HT-29 (cell line): ENCODE data around the gene TTC7B. TPM values are rescaled to one million over a fixed set of nuclear protein-coding genes. Genes with fewer than 3 reads are reported as not detected.

ENCODE experiments used
- DNase-seq: peaks from one replicate; pipeline ENCODE4 v3.0.0-alpha.2; 2015; ENCODE audit warnings: low spot score
- total RNA-seq: library from RNA; depleted of rRNA; stranded (reverse); fragments of >200 nt; shearing (Covaris generic); gene quantifications from 2 replicates; pipeline ENCODE4 v1.2.3, GENCODE V29; 2014; rRNA removed

Gene TTC7B
- total RNA-seq, 1 experiment from 2014 or later = 7.4 TPM

- no peak for DNase-seq
Observed at GRCh38 chr14:90491911-90492531, 324.2 kb downstream of the TTC7B start.

DNA sequence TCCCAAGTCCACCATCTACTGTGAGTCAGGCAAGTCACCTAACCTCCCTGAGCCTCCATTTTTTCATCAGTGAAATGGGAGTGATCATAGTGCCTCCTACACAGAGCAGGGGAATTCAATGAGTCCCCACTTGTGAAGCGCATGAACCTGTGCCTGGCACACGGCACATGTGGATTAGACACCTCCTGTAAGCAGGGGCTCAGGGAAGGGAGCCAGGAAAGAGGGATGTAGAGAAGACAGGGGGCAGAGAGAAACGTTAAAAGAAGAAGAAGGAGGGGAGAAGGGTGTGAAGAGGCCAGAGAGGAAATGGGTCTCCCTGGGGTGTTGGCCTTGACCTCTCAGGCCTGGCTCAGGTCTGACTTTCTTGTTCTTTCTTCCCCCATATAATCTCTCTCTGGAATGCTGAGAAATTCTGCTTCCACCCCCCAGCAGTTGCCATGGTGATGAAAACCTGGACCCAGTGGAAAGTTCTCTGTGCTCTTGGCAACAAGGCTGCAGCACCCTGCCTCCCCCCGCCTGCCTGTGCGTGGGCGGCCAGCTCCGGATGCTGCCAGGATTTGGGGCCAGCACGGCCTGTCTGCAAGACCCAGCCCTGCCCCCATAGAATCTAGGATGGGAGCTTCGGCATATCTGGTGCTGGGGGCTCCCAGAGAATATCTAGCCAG lies 324.9 kb downstream of the TTC7B start:
- no peak for DNase-seq

DNA sequence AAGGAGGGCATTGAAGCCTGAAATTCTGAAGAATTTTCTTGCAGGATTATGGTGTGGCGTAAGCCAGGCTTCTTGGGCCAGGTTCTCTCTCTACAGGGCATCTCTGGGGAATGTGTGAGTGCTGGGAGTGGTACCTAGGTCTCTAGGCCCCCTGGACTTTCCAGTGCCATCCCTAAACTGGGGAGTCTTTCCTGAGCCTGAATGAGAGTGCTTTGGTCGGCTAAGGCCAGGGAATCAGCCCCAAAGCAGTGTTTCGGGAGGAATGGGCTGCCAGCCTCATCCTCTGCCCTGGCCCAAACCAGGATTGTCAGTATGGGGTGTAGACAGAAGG lies 325.5 kb downstream of the TTC7B start:
- DNase-seq = no peak

GRCh38 chr14:90489916-90490719 lies 326.1 kb downstream of the TTC7B start:
- DNase-seq = no peak

DNA sequence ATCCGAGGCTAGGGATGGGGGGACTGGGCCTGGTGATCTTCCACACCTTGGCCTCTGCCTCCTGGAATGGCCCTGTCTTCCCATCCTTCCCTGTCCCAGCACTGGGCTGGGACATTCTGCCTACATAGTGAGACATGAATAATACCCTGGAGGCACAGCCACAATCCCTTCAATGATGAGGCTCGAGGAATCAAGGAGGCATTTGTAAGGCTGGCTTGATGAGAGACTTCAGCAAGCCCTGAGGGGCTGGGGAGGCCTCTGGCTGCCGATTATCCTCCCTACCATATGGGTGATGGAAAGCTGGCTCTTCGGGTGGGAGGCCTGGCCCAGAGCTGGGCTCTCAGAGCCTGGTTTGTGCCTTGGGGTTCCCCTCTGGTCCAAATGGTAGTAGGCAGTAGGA lies 326.9 kb downstream of the TTC7B start:
- DNase-seq = no peak

DNA sequence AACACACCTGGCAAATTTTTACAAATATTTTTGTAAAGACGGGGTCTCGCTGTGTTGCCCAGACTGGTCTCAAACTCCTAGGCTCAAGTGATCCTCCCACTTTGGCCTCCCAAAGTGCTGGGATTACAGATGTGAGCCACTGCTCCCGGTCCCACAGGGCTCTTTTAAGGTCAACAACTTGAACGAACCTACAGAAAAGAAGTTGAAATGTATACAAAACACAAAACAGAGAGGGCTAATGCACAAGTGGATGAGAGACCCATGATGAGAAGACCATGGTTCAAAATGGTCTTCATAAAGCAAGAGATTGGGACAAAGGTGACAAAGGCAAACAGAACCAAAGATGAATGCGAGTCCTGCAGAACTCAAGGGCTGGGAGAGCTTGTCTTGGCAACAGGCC lies 328.0 kb downstream of the TTC7B start:
- DNase-seq = no peak

DNA sequence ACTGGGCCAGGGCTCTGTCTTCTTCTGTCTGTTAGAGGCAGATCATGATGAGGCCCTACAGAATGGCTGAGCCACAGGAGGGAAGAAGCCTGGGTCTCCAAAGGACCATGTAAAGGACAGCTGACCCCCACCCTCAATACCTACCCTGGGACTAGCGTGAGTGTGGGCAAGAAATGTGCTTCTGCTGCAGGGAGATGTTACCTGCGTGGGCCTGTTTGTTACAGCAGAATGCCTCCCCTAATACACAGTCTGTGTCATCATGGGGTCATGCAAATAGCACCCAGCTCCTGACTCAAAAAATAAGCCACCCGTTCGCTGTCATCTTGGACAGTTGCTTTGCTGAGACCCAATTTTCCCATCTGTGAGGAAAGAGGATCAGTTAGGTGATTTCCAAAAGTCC lies 328.8 kb downstream of the TTC7B start:
- DNase-seq = no peak

GRCh38 chr14:90487031-90487430 lies 329.2 kb downstream of the TTC7B start:
- DNase-seq = no peak

GRCh38 chr14:90484291-90484690 lies 331.9 kb downstream of the TTC7B start:
- no peak for DNase-seq

DNA sequence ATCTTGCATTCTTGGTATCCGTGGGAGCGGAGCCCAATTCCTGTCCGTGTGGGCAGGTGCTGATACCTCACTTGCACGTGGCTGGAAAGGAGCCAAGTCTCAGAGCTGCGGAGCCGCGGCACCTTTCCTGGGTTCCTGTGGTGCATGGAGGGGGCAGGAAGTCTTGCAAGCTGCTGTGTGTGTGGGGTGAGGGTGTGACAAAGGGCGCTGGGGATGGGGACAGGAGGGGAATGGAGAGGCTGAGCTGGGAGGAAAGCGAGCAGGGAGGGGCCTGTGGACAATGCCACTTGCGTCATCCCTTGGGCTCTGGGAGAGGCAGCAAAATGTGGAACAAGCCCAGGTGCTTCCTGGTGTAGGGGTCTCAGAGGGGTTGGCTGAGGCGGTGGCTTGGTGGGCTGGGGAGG lies 332.7 kb downstream of the TTC7B start:
- peak; percentile 27 for DNase-seq

DNA sequence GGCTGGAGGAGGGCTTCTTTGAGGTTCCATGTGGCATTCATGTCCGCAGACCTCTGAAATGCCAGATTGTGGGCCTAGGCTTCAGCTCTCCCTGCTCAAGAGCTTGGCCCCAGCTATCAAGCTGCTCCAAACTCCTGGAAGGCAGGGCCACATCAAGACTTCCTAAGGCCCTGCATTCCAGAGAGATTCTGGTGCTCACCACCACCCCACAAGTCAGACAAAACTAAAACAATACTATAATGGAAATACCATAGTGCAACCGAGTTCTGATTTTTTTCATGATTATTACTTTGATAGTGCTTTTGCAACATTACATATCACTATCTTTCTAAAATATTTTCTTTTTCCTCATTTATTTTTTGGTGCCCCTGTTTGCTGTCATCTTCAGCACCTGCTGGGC lies 333.1 kb downstream of the TTC7B start:
- no peak for DNase-seq

- no peak for DNase-seq
Observed at GRCh38 chr14:90475298-90475697, 340.9 kb downstream of the TTC7B start.

Other genes starting within 250 kb of the TTC7B start
- gene RPS6KA5, start 244.2 kb upstream of the TTC7B start, total RNA-seq = 3.8 and 8.5 TPM in 2 replicates